SK-N-SH (cell line): Measurements from ENCODE around the gene LEKR1. TPM values are rescaled to one million over a fixed set of nuclear protein-coding genes. Genes with fewer than 3 reads are reported as not detected.

Source experiments
- CTCF ChIA-PET: fragments of 300-600, 350-600 bp; formaldehyde crosslinking; extraction: SDS; loops from one replicate; lab custom pipeline; 2021; lab: Yijun Ruan, JAX
- POLR2A ChIA-PET: fragments of 350-600 bp; sonication (Branson Sonifier 250); formaldehyde crosslinking; extraction: SDS; loops from one replicate; lab custom pipeline; 2020; ENCODE audit warnings: antibody characterized with exemption, inconsistent platforms; lab: Yijun Ruan, JAX
- DNase-seq: peaks from one replicate; pipeline ENCODE4 v3.0.0; 2012
- H2AFZ ChIP-seq: fragments of 200-600 bp; sonication (generic); 2 replicates; pipeline ENCODE4 v1.8.1; 2016; ENCODE audit warnings: antibody characterized with exemption, mild to moderate bottlenecking, low read depth
- H3F3A ChIP-seq: fragments of 200-600 bp; sonication (generic); replicated peaks from 2 replicates; pipeline ENCODE3; 2016; ENCODE audit warnings: antibody characterized with exemption, mild to moderate bottlenecking; ENCODE audit not compliant: insufficient read depth
- H3K27ac ChIP-seq, 2 experiments: fragments of 200-500 bp in 1 of 2; fragments of 200-600 bp in 1 of 2; sonication (Bioruptor generic) in 1 of 2; sonication (generic), shearing (Covaris generic) in 1 of 2; 2 replicates each; pipeline versions ENCODE4 v1.5.1 to v1.6.1; 2014 to 2016; ENCODE audit warnings: low read depth in 2 of 2, inconsistent platforms in 1 of 2, low read length in 1 of 2, mild to moderate bottlenecking in 1 of 2, mixed read lengths in 1 of 2
- H3K27me3 ChIP-seq: fragments of 200-600 bp; sonication (generic), shearing (Covaris generic); 2 replicates; pipeline ENCODE4 v1.6.1; 2016; ENCODE audit warnings: mixed run types; ENCODE audit not compliant: insufficient read depth
- H3K36me3 ChIP-seq, 2 experiments: fragments of 200-500 bp in 1 of 2; fragments of 200-600 bp in 1 of 2; sonication (Bioruptor generic) in 1 of 2; sonication (generic) in 1 of 2; replicated peaks in 1 of 2; 2 replicates each; pipeline versions ENCODE3 to v1.5.1; 2014 to 2016; ENCODE audit warnings: low read length in 1 of 2, mild to moderate bottlenecking in 1 of 2; ENCODE audit not compliant: insufficient read depth in 2 of 2, control insufficient read depth in 1 of 2
- H3K4me1 ChIP-seq, 2 experiments: fragments of 200-500 bp in 1 of 2; fragments of 200-600 bp in 1 of 2; sonication (Bioruptor generic) in 1 of 2; sonication (generic), shearing (Covaris generic) in 1 of 2; 2 replicates each; pipeline versions ENCODE4 v1.5.1 to v1.6.1; 2014 to 2016; ENCODE audit warnings: low read depth in 1 of 2, low read length in 1 of 2, mixed run types in 1 of 2; ENCODE audit not compliant: insufficient read depth in 2 of 2, control insufficient read depth in 1 of 2
- H3K4me2 ChIP-seq: fragments of 200-600 bp; sonication (generic), shearing (Covaris generic); 2 replicates; pipeline ENCODE4 v1.6.1; 2017; ENCODE audit warnings: mixed run types
- H3K4me3 ChIP-seq, 2 experiments: fragments of 200-500 bp in 1 of 2; fragments of 200-600 bp in 1 of 2; sonication (Bioruptor generic) in 1 of 2; sonication (generic), shearing (Covaris generic) in 1 of 2; 2 replicates each; pipeline versions ENCODE4 v1.5.1 to v1.8.1; 2014 to 2016; ENCODE audit warnings: low read depth in 2 of 2, inconsistent platforms in 1 of 2, low read length in 1 of 2, mild to moderate bottlenecking in 1 of 2, mixed read lengths in 1 of 2, moderate library complexity in 1 of 2
- H3K79me2 ChIP-seq: fragments of 200-600 bp; sonication (generic); 2 replicates; pipeline ENCODE4 v1.8.1; 2017; ENCODE audit warnings: mild to moderate bottlenecking; ENCODE audit not compliant: insufficient read depth
- H3K9ac ChIP-seq: fragments of 200-600 bp; sonication (generic); 2 replicates; pipeline ENCODE4 v1.6.1; 2017; ENCODE audit warnings: mixed run types
- H3K9me2 ChIP-seq: fragments of 200-600 bp; sonication (generic); 2 replicates; pipeline ENCODE4 v1.6.1; 2017; ENCODE audit warnings: mixed run types
- H3K9me3 ChIP-seq: fragments of 200-600 bp; sonication (generic); 2 replicates; pipeline ENCODE4 v1.6.1; 2017; ENCODE audit warnings: mixed run types, mild to moderate bottlenecking, moderate library complexity
- H4K20me1 ChIP-seq: fragments of 200-600 bp; sonication (generic); 2 replicates; pipeline ENCODE4 v1.6.1; 2017; ENCODE audit warnings: mild to moderate bottlenecking, mixed run types; ENCODE audit not compliant: insufficient read depth
- CHD2 ChIP-seq: fragments of 150-350 bp; IDR thresholded peaks from 2 replicates; pipeline ENCODE4 v1.6.1; 2018; ENCODE audit warnings: low read length; ENCODE audit not compliant: partially characterized antibody
- ELF1 ChIP-seq: IDR thresholded peaks from 2 replicates; pipeline ENCODE4 v1.4.0; 2012
- EZH2phosphoT487 ChIP-seq: fragments of 200-600 bp; sonication (generic); IDR thresholded peaks from 2 replicates; pipeline ENCODE4 v1.6.1; 2017; ENCODE audit warnings: low read depth, mixed run types, mild to moderate bottlenecking, antibody characterized with exemption, moderate library complexity, borderline replicate concordance
- FOSL2 ChIP-seq: IDR thresholded peaks from 2 replicates; pipeline ENCODE4 v1.4.0; 2012; ENCODE audit warnings: low read depth, mild to moderate bottlenecking, moderate library complexity, borderline replicate concordance
- GABPA ChIP-seq: IDR thresholded peaks from 2 replicates; pipeline ENCODE4 v1.4.0; 2012; ENCODE audit warnings: low read depth, mild to moderate bottlenecking
- RAD21 ChIP-seq: IDR thresholded peaks from 2 replicates; pipeline ENCODE4 v1.6.1; 2012; ENCODE audit warnings: mild to moderate bottlenecking, low read length
- SIN3A ChIP-seq: IDR thresholded peaks from 2 replicates; pipeline ENCODE4 v1.6.1; 2012; ENCODE audit warnings: low read depth, mild to moderate bottlenecking, low read length, moderate library complexity, borderline replicate concordance
- SMC3 ChIP-seq: IDR thresholded peaks from 2 replicates; pipeline ENCODE4 v1.6.1; 2012; ENCODE audit warnings: low read depth, low read length, improper control_type of control experiment
- WGBS: methylation state at CpG from one replicate; pipeline ENCODE4 v1.1.6; 2017; ENCODE audit warnings: low lambda C conversion rate; 5-methylcytosine and 5-hydroxymethylcytosine counted together
- polyA plus RNA-seq, 3 experiments: library from polyadenylated mRNA; depleted of rRNA; stranded (reverse); fragments of >200 nt; gene quantifications; 2 replicates each; pipeline ENCODE4 v1.2.3, GENCODE V29; 2012
- TF ChIP-seq, protein P1 (sequence below): IDR thresholded peaks from 2 replicates; pipeline ENCODE4; 2012
- TF ChIP-seq, protein P2 (sequence below): IDR thresholded peaks from 2 replicates; pipeline ENCODE4 v1.4.0; 2012; ENCODE audit warnings: low read depth
- TF ChIP-seq, protein P3 (sequence below): IDR thresholded peaks from 2 replicates; pipeline ENCODE4 v1.6.1; 2012; ENCODE audit warnings: mild to moderate bottlenecking, low read depth, low read length, moderate library complexity
- TF ChIP-seq, protein P4 (sequence below): fragments of 200-600 bp; sonication (generic); IDR thresholded peaks from 2 replicates; pipeline ENCODE4 v1.6.1; 2017; ENCODE audit warnings: antibody characterized with exemption, mild to moderate bottlenecking, moderate library complexity

The LEKR1 gene
- polyA plus RNA-seq, 1 of the 3 experiments (the other 2 are of a cell fraction): 0.30 TPM

DNA sequence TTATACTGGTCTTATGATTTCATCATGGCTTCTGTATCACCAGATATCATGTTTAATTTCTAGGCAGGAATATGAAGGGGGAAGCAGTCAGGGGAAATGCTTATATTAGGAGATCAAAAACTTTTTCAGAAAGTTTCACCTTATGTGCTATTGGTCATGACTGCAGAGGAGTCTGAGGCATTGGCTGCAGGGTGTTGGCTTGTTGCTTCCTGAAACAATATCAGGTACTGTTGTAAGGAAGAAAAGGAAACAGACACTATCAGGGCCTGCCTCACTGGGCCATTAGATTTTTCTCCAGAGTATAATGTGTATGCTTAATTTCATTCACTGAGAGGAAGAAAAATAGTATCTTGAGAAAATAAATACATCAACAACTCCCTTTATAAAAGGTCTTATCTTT, 34.7 kb downstream of the LEKR1 start (continued):
- TF ChIP-seq, protein P1, sequence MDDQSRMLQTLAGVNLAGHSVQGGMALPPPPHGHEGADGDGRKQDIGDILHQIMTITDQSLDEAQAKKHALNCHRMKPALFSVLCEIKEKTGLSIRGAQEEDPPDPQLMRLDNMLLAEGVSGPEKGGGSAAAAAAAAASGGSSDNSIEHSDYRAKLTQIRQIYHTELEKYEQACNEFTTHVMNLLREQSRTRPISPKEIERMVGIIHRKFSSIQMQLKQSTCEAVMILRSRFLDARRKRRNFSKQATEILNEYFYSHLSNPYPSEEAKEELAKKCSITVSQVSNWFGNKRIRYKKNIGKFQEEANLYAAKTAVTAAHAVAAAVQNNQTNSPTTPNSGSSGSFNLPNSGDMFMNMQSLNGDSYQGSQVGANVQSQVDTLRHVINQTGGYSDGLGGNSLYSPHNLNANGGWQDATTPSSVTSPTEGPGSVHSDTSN: no peak
- TF ChIP-seq CHD2: no peak
- TF ChIP-seq ELF1: no peak
- no peak for TF ChIP-seq FOSL2
- no peak for TF ChIP-seq EZH2phosphoT487
- no peak for TF ChIP-seq GABPA

DNA sequence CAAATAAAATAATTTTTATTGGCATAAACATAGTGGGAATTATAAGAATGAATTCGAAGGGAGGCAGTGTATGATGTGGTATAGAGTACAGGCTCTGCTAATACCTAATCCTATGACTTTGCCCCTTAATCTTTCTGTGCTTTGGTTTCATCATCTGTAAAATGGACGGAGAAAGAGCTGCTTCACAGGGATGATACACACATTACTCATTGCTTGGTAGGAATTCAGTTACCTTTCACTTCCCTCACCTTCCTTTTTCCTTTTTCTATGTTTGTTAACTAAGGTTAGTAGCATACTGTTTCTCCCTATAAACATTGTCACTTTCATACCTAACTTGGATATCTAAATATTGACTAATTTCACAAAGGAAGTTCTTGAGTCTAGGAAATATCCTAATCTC, 36.2 kb downstream of the LEKR1 start:
- WGBS: 44% methylated on average over 2 of the region's 2 CpGs
- H4K20me1 ChIP-seq: no peaks in the 10 kb centered on the region
- no peaks in the 10 kb centered on the region for H3K9me2 ChIP-seq
- CTCF ChIA-PET: interaction anchor here (0.7 to 1.5 kb wide), 2 partner anchors 188 to 352 kb away, joined by 3 read pairs; partner anchors contain the start of gene TIPARP
- H3K4me2 ChIP-seq: no peak overlapping the region
- no peaks in the 10 kb centered on the region for H3K36me3 ChIP-seq
- H3K27ac ChIP-seq: no peak overlapping the region
- no peak overlapping the region for H2AFZ ChIP-seq
- no peak for DNase-seq
- no peak overlapping the region for H3K9ac ChIP-seq
- no peaks in the 10 kb centered on the region for H3K27me3 ChIP-seq
- no peaks in the 10 kb centered on the region for H3K9me3 ChIP-seq
- POLR2A ChIA-PET: no interaction called here
- H3K4me1 ChIP-seq: no peaks in the 10 kb centered on the region; a peak in 2 of 4 replicates
- H3K4me3 ChIP-seq: no peak overlapping the region
- TF ChIP-seq EZH2phosphoT487: no peak
- TF ChIP-seq, protein P2, sequence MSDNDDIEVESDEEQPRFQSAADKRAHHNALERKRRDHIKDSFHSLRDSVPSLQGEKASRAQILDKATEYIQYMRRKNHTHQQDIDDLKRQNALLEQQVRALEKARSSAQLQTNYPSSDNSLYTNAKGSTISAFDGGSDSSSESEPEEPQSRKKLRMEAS: no peak
- TF ChIP-seq, all 33 proteins: peak for 0
- H3K79me2 ChIP-seq: no peaks in the 10 kb centered on the region
- no peaks in the 10 kb centered on the region for H3F3A ChIP-seq

DNA sequence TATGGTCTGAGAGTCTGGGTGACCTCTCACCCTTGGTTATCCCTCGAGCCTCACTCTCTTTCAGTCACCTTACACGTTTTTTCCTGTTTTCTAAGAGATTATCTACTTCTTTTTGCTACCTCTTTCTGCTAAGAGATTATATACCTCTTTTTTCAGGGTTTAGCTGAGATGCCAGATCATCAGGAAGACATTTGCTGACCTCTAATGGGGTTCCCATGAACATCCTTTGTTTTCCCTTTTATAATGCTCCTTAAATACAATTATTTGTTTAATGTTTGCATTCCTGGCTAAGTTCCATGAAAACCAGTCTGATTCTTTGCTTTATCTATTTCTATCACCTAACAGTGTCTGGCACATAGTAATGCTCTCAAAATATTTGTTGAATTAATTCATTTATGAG, 39.6 kb downstream of the LEKR1 start:
- H3K4me3 ChIP-seq: no peak overlapping the region
- no peaks in the 10 kb centered on the region for H3K79me2 ChIP-seq
- H3K9me2 ChIP-seq: no peaks in the 10 kb centered on the region
- no peak overlapping the region for H3K4me2 ChIP-seq
- H3K9me3 ChIP-seq: no peaks in the 10 kb centered on the region
- no peak for DNase-seq
- TF ChIP-seq RAD21 (peak; percentile 52), SMC3 (peak; percentile 34), SIN3A (no peak)
- TF ChIP-seq, protein P3, sequence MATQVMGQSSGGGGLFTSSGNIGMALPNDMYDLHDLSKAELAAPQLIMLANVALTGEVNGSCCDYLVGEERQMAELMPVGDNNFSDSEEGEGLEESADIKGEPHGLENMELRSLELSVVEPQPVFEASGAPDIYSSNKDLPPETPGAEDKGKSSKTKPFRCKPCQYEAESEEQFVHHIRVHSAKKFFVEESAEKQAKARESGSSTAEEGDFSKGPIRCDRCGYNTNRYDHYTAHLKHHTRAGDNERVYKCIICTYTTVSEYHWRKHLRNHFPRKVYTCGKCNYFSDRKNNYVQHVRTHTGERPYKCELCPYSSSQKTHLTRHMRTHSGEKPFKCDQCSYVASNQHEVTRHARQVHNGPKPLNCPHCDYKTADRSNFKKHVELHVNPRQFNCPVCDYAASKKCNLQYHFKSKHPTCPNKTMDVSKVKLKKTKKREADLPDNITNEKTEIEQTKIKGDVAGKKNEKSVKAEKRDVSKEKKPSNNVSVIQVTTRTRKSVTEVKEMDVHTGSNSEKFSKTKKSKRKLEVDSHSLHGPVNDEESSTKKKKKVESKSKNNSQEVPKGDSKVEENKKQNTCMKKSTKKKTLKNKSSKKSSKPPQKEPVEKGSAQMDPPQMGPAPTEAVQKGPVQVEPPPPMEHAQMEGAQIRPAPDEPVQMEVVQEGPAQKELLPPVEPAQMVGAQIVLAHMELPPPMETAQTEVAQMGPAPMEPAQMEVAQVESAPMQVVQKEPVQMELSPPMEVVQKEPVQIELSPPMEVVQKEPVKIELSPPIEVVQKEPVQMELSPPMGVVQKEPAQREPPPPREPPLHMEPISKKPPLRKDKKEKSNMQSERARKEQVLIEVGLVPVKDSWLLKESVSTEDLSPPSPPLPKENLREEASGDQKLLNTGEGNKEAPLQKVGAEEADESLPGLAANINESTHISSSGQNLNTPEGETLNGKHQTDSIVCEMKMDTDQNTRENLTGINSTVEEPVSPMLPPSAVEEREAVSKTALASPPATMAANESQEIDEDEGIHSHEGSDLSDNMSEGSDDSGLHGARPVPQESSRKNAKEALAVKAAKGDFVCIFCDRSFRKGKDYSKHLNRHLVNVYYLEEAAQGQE: no peak
- TF ChIP-seq, protein P4, sequence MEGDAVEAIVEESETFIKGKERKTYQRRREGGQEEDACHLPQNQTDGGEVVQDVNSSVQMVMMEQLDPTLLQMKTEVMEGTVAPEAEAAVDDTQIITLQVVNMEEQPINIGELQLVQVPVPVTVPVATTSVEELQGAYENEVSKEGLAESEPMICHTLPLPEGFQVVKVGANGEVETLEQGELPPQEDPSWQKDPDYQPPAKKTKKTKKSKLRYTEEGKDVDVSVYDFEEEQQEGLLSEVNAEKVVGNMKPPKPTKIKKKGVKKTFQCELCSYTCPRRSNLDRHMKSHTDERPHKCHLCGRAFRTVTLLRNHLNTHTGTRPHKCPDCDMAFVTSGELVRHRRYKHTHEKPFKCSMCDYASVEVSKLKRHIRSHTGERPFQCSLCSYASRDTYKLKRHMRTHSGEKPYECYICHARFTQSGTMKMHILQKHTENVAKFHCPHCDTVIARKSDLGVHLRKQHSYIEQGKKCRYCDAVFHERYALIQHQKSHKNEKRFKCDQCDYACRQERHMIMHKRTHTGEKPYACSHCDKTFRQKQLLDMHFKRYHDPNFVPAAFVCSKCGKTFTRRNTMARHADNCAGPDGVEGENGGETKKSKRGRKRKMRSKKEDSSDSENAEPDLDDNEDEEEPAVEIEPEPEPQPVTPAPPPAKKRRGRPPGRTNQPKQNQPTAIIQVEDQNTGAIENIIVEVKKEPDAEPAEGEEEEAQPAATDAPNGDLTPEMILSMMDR: peak; percentile 34
- H2AFZ ChIP-seq: no peak overlapping the region
- no peaks in the 10 kb centered on the region for H3F3A ChIP-seq
- H4K20me1 ChIP-seq: no peaks in the 10 kb centered on the region
- ChIA-PET POLR2A (no interaction called here), CTCF (no interaction called here)
- no peak overlapping the region for H3K27ac ChIP-seq
- no peaks in the 10 kb centered on the region; a peak in 2 of 4 replicates for H3K4me1 ChIP-seq
- H3K36me3 ChIP-seq: no peaks in the 10 kb centered on the region
- H3K27me3 ChIP-seq: no peaks in the 10 kb centered on the region
- 30% methylated on average over 1 of the region's 2 CpGs for WGBS
- H3K9ac ChIP-seq: no peak overlapping the region
